Activated CD4-positive, alpha-beta memory T cell treated with anti-CD3 and anti-CD28 coated beads for 36 hours (primary cell): ENCODE data around the gene TMEM11. TPM values are rescaled to one million over a fixed set of nuclear protein-coding genes. Genes with fewer than 3 reads are reported as not detected.
A peak's percentile ranks its signal among the peaks of the same experiment; 100 is the strongest.

Experiments used
- CTCF ChIA-PET: fragments of 350-600 bp; sonication (Branson Sonifier 250); formaldehyde crosslinking; loops from one replicate; lab custom pipeline; 2021; ENCODE audit warnings: antibody characterized with exemption, inconsistent platforms; lab: Charles Lee
- POLR2A ChIA-PET: fragments of 350-600 bp; sonication (Branson Sonifier 250); formaldehyde crosslinking; loops from one replicate; lab custom pipeline; 2021; ENCODE audit warnings: antibody characterized with exemption; lab: Charles Lee
- DNase-seq: peaks from one replicate; pipeline ENCODE4 v3.0.0-alpha.2; 2020
- H3K27ac Mint-ChIP-seq: one replicate; pipeline ENCODE4 v1.8.0; 2021; ENCODE audit warnings: mixed read lengths
- H3K27me3 Mint-ChIP-seq: one replicate; pipeline ENCODE4 v1.8.0; 2021; ENCODE audit warnings: mixed read lengths
- H3K36me3 Mint-ChIP-seq: one replicate; pipeline ENCODE4 v1.8.0; 2021; ENCODE audit warnings: mixed read lengths
- H3K4me1 Mint-ChIP-seq: one replicate; pipeline ENCODE4 v1.8.0; 2021; ENCODE audit warnings: low read depth, mixed read lengths
- H3K4me3 Mint-ChIP-seq: one replicate; pipeline ENCODE4 v1.8.0; 2021; ENCODE audit warnings: mild to moderate bottlenecking, mixed read lengths
- H3K9me3 Mint-ChIP-seq: one replicate; pipeline ENCODE4 v1.8.0; 2021; ENCODE audit warnings: mixed read lengths
- intact Hi-C: fragments of 100-400 bp; cut with micrococcal nuclease; formaldehyde crosslinking; loops from one replicate; pipeline ENCODE4 v1.15.1; 2023
- total RNA-seq, 2 experiments: library from RNA; stranded (reverse); gene quantifications; one replicate each; pipeline ENCODE4 v1.2.3, GENCODE V29; 2021

The TMEM11 gene
- 10 to 100 TPM; 24.0 to 27.2 TPM for total RNA-seq

DNA sequence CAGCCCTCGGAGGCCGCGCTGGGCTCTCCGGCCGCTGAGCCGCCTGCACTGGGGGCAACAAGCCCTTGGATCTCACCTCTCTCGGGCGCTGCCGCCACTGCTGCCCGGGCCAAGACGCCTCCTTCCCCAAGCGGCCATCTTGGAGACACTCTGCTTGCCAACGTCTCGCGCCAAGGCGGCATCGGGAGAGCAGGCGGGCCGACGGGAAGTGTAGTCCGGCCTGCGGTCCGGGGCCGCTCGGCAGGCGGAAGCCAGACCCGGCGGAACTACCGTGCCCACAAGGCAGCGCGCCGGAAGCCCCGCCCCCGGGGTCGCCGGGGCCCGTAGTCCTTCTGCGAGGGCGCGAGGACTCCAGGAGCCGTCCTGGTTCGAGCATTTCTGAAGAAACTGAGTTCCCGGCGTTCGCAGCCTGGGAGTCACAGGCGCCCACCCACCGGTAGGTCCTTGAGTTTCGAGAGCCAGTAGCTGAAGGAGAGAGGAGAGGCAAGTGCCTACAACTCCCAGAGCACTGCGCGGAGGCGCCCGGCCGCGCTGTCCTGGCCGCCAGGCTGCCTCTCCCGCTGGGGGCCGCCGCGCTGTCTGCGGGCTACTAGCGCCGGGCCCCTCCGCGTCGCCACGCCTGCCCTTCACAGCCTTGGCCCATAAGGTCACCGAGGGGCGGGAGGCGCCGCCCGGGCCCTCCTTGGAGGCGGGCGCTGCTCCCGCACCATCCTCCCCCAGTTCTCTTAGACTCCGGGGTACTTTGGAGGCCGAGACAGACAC lies at the start of gene TMEM11:
Gene TMEM11 (minus strand): TSS at position 147 of the 762 bp plus-strand sequence. CDS start 9 bp downstream, at position 138.
- ChIA-PET POLR2A (interaction anchor here (0.6 to 2.1 kb wide), 5 partner anchors 36 to 171 kb away, joined by 3 to 7 read pairs (median 5); partner anchors contain the start of gene USP22), CTCF (interaction anchor here (1.6 kb wide), 1 partner anchor 93 kb away, joined by 6 read pairs; no protein-coding TSS in a partner anchor)
- H3K4me1 Mint-ChIP-seq, result peaks cover 68% of the 10 kb centered on the region
- DNase-seq, result peak; percentile 96
- H3K9me3 Mint-ChIP-seq, result no peaks in the 10 kb centered on the region
- H3K27me3 Mint-ChIP-seq, result no peaks in the 10 kb centered on the region
- peak within 1 kb of the TSS; percentile 84 for H3K4me3 Mint-ChIP-seq
- intact Hi-C loops, result loop anchor here (1.0 to 2.0 kb wide), 5 partner anchors 39 to 171 kb away; partner anchors contain the start of genes DHRS7B, NATD1 and USP22
- peaks cover 13% of the 10 kb centered on the region for H3K36me3 Mint-ChIP-seq
- peak within 1 kb of the TSS; percentile 91 for H3K27ac Mint-ChIP-seq

GRCh38 chr17:21263376-21263775 lies 49.4 kb upstream of the TMEM11 start:
- no peaks in the 10 kb centered on the region for H3K36me3 Mint-ChIP-seq
- no peak overlapping the region for H3K4me3 Mint-ChIP-seq
- intact Hi-C loops, result no loop called here
- ChIA-PET CTCF (interaction anchor here (0.9 to 1.6 kb wide), 3 partner anchors 13 to 248 kb away, joined by 3 to 5 read pairs (median 4); no protein-coding TSS in a partner anchor), POLR2A (no interaction called here)
- H3K27ac Mint-ChIP-seq, result no peak overlapping the region
- H3K4me1 Mint-ChIP-seq, result peaks cover 21% of the 10 kb centered on the region
- no peaks in the 10 kb centered on the region for H3K27me3 Mint-ChIP-seq
- peak; percentile 15 for DNase-seq
- H3K9me3 Mint-ChIP-seq, result no peaks in the 10 kb centered on the region

GRCh38 chr17:21262259-21262993 lies 48.5 kb upstream of the TMEM11 start:
- Mint-ChIP-seq H3K27me3 (no peaks in the 10 kb centered on the region), H3K4me3 (no peak overlapping the region), H3K27ac (no peak overlapping the region), H3K36me3 (no peaks in the 10 kb centered on the region), H3K4me1 (peaks cover 15% of the 10 kb centered on the region), H3K9me3 (no peaks in the 10 kb centered on the region)
- ChIA-PET CTCF (interaction anchor here (0.9 to 1.2 kb wide), 2 partner anchors 195 to 249 kb away, joined by 4 read pairs; no protein-coding TSS in a partner anchor), POLR2A (no interaction called here)
- intact Hi-C loops, result no loop called here
- no peak for DNase-seq

- ChIA-PET CTCF (no interaction called here), POLR2A (no interaction called here)
- Mint-ChIP-seq H3K36me3 (no peaks in the 10 kb centered on the region), H3K4me1 (peaks cover 16% of the 10 kb centered on the region), H3K9me3 (no peaks in the 10 kb centered on the region), H3K27ac (no peak overlapping the region), H3K4me3 (no peak overlapping the region), H3K27me3 (no peaks in the 10 kb centered on the region)
- DNase-seq, result no peak
- intact Hi-C loops, result no loop called here
Observed at GRCh38 chr17:21258593-21258992, 44.6 kb upstream of the TMEM11 start.

- Mint-ChIP-seq H3K36me3 (no peaks in the 10 kb centered on the region), H3K27ac (peak overlapping the region; percentile 38), H3K9me3 (no peaks in the 10 kb centered on the region), H3K27me3 (no peaks in the 10 kb centered on the region), H3K4me1 (peaks cover 19% of the 10 kb centered on the region), H3K4me3 (peak overlapping the region; percentile 81)
- intact Hi-C loops, result loop anchor here (1.0 to 2.0 kb wide), 2 partner anchors 34 to 39 kb away; partner anchors contain the start of gene TMEM11
- ChIA-PET CTCF (no interaction called here), POLR2A (interaction anchor here (0.6 kb wide), 1 partner anchor 41 kb away, joined by 3 read pairs; no protein-coding TSS in a partner anchor)
- DNase-seq, result no peak
Observed at GRCh38 chr17:21253646-21254441, 39.9 kb upstream of the TMEM11 start.

- CTCF ChIA-PET, result interaction anchor here (1.6 kb wide), 1 partner anchor 27 kb away, joined by 7 read pairs; no protein-coding TSS in a partner anchor
- no peaks in the 10 kb centered on the region for H3K36me3 Mint-ChIP-seq
- POLR2A ChIA-PET, result interaction anchor here (0.6 to 0.9 kb wide), 2 partner anchors 40 to 210 kb away, joined by 3 read pairs; no protein-coding TSS in a partner anchor
- DNase-seq, result peak; percentile 86
- H3K27me3 Mint-ChIP-seq, result no peaks in the 10 kb centered on the region
- H3K4me1 Mint-ChIP-seq, result peaks cover 14% of the 10 kb centered on the region
- peak within 1 kb of the TSS; percentile 81 for H3K4me3 Mint-ChIP-seq
- H3K27ac Mint-ChIP-seq, result peak within 1 kb of the TSS; percentile 38
- intact Hi-C loops, result loop anchor here (1.0 to 2.0 kb wide), 2 partner anchors 35 to 38 kb away; partner anchors contain the start of gene TMEM11
- H3K9me3 Mint-ChIP-seq, result no peaks in the 10 kb centered on the region
Observed at GRCh38 chr17:21252796-21253645, 39.1 kb upstream of the TMEM11 start, which contains the start of gene NATD1. Gene NATD1, minus strand, starts transcription at chr17:21253410. Its CDS starts 146 bp downstream, at chr17:21253264.

DNA sequence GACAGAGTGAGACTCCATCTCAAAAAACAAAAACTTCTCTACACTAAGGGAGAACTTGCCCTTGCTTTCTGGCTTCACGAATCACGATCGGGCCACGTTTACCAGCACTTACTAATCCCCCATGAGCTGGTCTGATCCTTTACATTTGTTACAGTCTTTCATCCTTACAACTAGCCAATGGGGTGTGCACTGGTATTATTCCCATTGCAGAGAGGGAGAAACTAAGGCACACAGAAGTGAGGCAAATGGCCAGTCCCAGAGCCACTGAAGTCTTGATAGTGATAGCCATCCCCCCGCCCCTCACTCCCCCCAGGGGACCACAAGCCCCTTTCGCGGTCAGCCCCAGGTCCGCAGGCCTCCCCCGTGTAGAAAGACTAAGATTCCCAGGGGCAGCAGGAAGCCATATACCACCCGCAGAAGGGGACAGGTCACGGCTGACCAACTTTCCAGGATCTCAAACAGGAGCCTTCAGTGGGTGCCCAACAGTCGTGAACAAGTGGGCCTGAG lies 38.4 kb upstream of the TMEM11 start:
- CTCF ChIA-PET, result interaction anchor here (1.6 kb wide), 1 partner anchor 28 kb away, joined by 7 read pairs; no protein-coding TSS in a partner anchor
- DNase-seq, result peak; percentile 11
- Mint-ChIP-seq H3K9me3 (no peaks in the 10 kb centered on the region), H3K4me3 (peak overlapping the region; percentile 68), H3K36me3 (no peaks in the 10 kb centered on the region), H3K27me3 (no peaks in the 10 kb centered on the region), H3K27ac (no peak overlapping the region), H3K4me1 (peaks cover 12% of the 10 kb centered on the region)
- POLR2A ChIA-PET, result interaction anchor here (0.9 kb wide), 1 partner anchor 209 kb away, joined by 3 read pairs; no protein-coding TSS in a partner anchor
- intact Hi-C loops, result loop anchor here (2.0 kb wide), 1 partner anchor 38 kb away; the partner anchor contains the start of gene TMEM11

GRCh38 chr17:21251337-21252010 lies 37.5 kb upstream of the TMEM11 start:
- H3K4me1 Mint-ChIP-seq, result peaks cover 12% of the 10 kb centered on the region
- intact Hi-C loops, result loop anchor here (2.0 kb wide), 1 partner anchor 37 kb away; the partner anchor contains the start of gene TMEM11

DNA sequence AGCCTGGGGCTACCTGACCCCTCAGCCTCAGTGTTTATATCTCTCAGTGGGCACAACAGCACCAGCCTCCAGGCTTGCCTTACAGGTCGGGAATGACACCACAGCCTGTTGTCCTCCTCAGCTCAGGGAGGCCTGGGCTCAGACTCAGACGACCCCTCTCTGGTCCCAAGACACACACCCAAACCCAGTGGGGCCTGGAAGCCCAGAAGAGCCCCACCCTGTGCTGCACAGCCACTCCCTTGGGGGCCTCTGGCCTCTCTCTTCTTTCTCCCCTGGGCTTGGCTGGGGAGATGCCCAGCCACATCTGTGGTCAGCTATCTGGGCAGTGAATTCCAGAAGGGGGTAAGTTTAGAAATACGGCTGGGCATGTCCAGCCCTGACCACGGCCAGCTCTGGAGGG lies 36.9 kb upstream of the TMEM11 start:
- ChIA-PET CTCF (no interaction called here), POLR2A (no interaction called here)
- intact Hi-C loops, result no loop called here
- no peaks in the 10 kb centered on the region for H3K36me3 Mint-ChIP-seq
- no peak overlapping the region for H3K4me3 Mint-ChIP-seq
- H3K9me3 Mint-ChIP-seq, result no peaks in the 10 kb centered on the region
- no peaks in the 10 kb centered on the region for H3K27me3 Mint-ChIP-seq
- DNase-seq, result no peak
- H3K27ac Mint-ChIP-seq, result no peak overlapping the region
- peaks cover 12% of the 10 kb centered on the region for H3K4me1 Mint-ChIP-seq

More at GRCh38 chr17:21251337-21252010, 37.5 kb upstream of the TMEM11 start:
- no peaks in the 10 kb centered on the region for H3K36me3 Mint-ChIP-seq
- no peaks in the 10 kb centered on the region for H3K9me3 Mint-ChIP-seq
- no peaks in the 10 kb centered on the region for H3K27me3 Mint-ChIP-seq
- no peak overlapping the region for H3K4me3 Mint-ChIP-seq
- H3K27ac Mint-ChIP-seq, result no peak overlapping the region
- DNase-seq, result no peak
- ChIA-PET POLR2A (no interaction called here), CTCF (interaction anchor here (1.6 kb wide), 1 partner anchor 29 kb away, joined by 7 read pairs; no protein-coding TSS in a partner anchor)
